Activated B cell treated with CpG ODN at 0.5 μM for 24 hours (primary cell): ENCODE measurements around the gene NRXN3. TPM values are rescaled to one million over a fixed set of nuclear protein-coding genes. Genes with fewer than 3 reads are reported as not detected.

ENCODE experiments used
- ATAC-seq: fragments of 200-7000 bp; cut with Tn5 transposase; one replicate; pipeline ENCODE4 v1.10.0; 2021; ENCODE audit warnings: low read depth, mild to moderate bottlenecking, moderate library complexity
- CTCF ChIA-PET: fragments of 350-600 bp; sonication (Branson Sonifier 250); formaldehyde crosslinking; loops from one replicate; lab custom pipeline; 2021; ENCODE audit warnings: antibody characterized with exemption; lab: Charles Lee
- POLR2A ChIA-PET: fragments of 350-600 bp; sonication (Branson Sonifier 250); formaldehyde crosslinking; loops from one replicate; lab custom pipeline; 2021; ENCODE audit warnings: antibody characterized with exemption; lab: Charles Lee
- DNase-seq: peaks from one replicate; pipeline ENCODE4 v3.0.0; 2022
- H3K27ac Mint-ChIP-seq: one replicate; pipeline ENCODE4 v1.8.0; 2020; ENCODE audit warnings: mixed read lengths
- H3K27me3 Mint-ChIP-seq: one replicate; pipeline ENCODE4 v1.8.0; 2021; ENCODE audit warnings: mixed read lengths
- H3K36me3 Mint-ChIP-seq: one replicate; pipeline ENCODE4 v1.8.0; 2021; ENCODE audit warnings: low read depth, mixed read lengths
- H3K4me1 Mint-ChIP-seq: one replicate; pipeline ENCODE4 v1.8.0; 2021; ENCODE audit warnings: mixed read lengths
- H3K4me3 Mint-ChIP-seq: one replicate; pipeline ENCODE4 v1.8.0; 2020; ENCODE audit warnings: mild to moderate bottlenecking, mixed read lengths
- H3K9me3 Mint-ChIP-seq: one replicate; pipeline ENCODE4 v1.8.0; 2020; ENCODE audit warnings: mixed read lengths
- CTCF ChIP-seq: fragments of 200-600 bp; IDR thresholded peaks from one replicate; pipeline ENCODE4 v1.8.0; 2022; ENCODE audit warnings: antibody characterized with exemption, mild to moderate bottlenecking
- intact Hi-C: fragments of 100-400 bp; cut with micrococcal nuclease; formaldehyde crosslinking; loops from one replicate; pipeline ENCODE4 v1.15.1; 2024
- total RNA-seq: library from RNA; stranded (reverse); gene quantifications from 2 replicates; pipeline ENCODE4 v1.2.3, GENCODE V29; 2022

The NRXN3 gene
- total RNA-seq, 1 donor from 2014 or later: not detected

- POLR2A ChIA-PET: no interaction called here
- ATAC-seq (no peak), DNase-seq (no peak)
- Mint-ChIP-seq H3K27me3 (no peaks in the 10 kb centered on the region), H3K9me3 (peaks cover 5% of the 10 kb centered on the region), H3K27ac (no peak overlapping the region), H3K4me3 (no peak overlapping the region), H3K36me3 (no peaks in the 10 kb centered on the region), H3K4me1 (no peaks in the 10 kb centered on the region)
- intact Hi-C loops: no loop called here
- TF ChIP-seq CTCF: no peak
- CTCF ChIA-PET: no interaction called here
Measured at GRCh38 chr14:79502751-79503148, 1332.6 kb downstream of the NRXN3 start.

- TF ChIP-seq CTCF: no peak
- CTCF ChIA-PET: no interaction called here
- Mint-ChIP-seq H3K9me3 (no peaks in the 10 kb centered on the region), H3K27ac (no peak overlapping the region), H3K36me3 (no peaks in the 10 kb centered on the region), H3K27me3 (no peaks in the 10 kb centered on the region), H3K4me3 (no peak overlapping the region), H3K4me1 (no peaks in the 10 kb centered on the region)
- no peak for DNase-seq
- no peak for ATAC-seq
- POLR2A ChIA-PET: no interaction called here
- intact Hi-C loops: no loop called here
Measured at GRCh38 chr14:79510659-79511058, 1340.5 kb downstream of the NRXN3 start.

- CTCF ChIA-PET: no interaction called here
- no peaks in the 10 kb centered on the region for H3K4me1 Mint-ChIP-seq
- TF ChIP-seq CTCF: no peak
- H3K27ac Mint-ChIP-seq: no peak overlapping the region
- H3K4me3 Mint-ChIP-seq: no peak overlapping the region
- no peak for ATAC-seq
- no peaks in the 10 kb centered on the region for H3K27me3 Mint-ChIP-seq
- H3K9me3 Mint-ChIP-seq: no peaks in the 10 kb centered on the region
- H3K36me3 Mint-ChIP-seq: no peaks in the 10 kb centered on the region
- intact Hi-C loops: no loop called here
- POLR2A ChIA-PET: no interaction called here
- DNase-seq: no peak
Measured at GRCh38 chr14:79511146-79511545, 1341.0 kb downstream of the NRXN3 start.

- DNase-seq: no peak
- Mint-ChIP-seq H3K36me3 (no peaks in the 10 kb centered on the region), H3K4me3 (no peak overlapping the region), H3K4me1 (no peaks in the 10 kb centered on the region), H3K27me3 (no peaks in the 10 kb centered on the region), H3K9me3 (no peaks in the 10 kb centered on the region), H3K27ac (no peak overlapping the region)
- no peak for ATAC-seq
- no peak for TF ChIP-seq CTCF
- CTCF ChIA-PET: no interaction called here
- POLR2A ChIA-PET: no interaction called here
- intact Hi-C loops: no loop called here
Measured at GRCh38 chr14:79513446-79513845, 1343.3 kb downstream of the NRXN3 start.

GRCh38 chr14:79514700-79515099 lies 1344.5 kb downstream of the NRXN3 start:
- ChIA-PET POLR2A (no interaction called here), CTCF (no interaction called here)
- Mint-ChIP-seq H3K36me3 (no peaks in the 10 kb centered on the region), H3K4me3 (no peak overlapping the region), H3K27ac (no peak overlapping the region), H3K4me1 (no peaks in the 10 kb centered on the region), H3K9me3 (no peaks in the 10 kb centered on the region), H3K27me3 (no peaks in the 10 kb centered on the region)
- intact Hi-C loops: no loop called here
- ATAC-seq (no peak), DNase-seq (no peak)
- TF ChIP-seq CTCF: no peak
